Liver (tissue), 9 donors: ENCODE results near the gene PM20D1. TPM values are rescaled to one million over a fixed set of nuclear protein-coding genes. Genes with fewer than 3 reads are reported as not detected.
A peak's percentile ranks its signal among the peaks of the same experiment; 100 is the strongest.

Experiments
- DNase-seq: peaks from one replicate; pipeline ENCODE4 v3.0.0-alpha.2; 2017; ENCODE audit warnings: low spot score
- H3K27ac ChIP-seq, 2 donors: one replicate each; pipeline ENCODE4 v1.7.0; 2013; ENCODE audit warnings: inconsistent platforms in 2 of 2, low read length in 2 of 2, control low read depth in 1 of 2, low read depth in 1 of 2, mild to moderate bottlenecking in 1 of 2
- H3K27me3 ChIP-seq, 4 donors: one replicate each; pipeline versions ENCODE4 v1.6.1 to v1.7.0; 2013; ENCODE audit warnings: low read length in 3 of 4, inconsistent platforms in 1 of 4, mild to moderate bottlenecking in 1 of 4, moderate library complexity in 1 of 4; ENCODE audit not compliant: control insufficient read depth in 4 of 4, insufficient read depth in 4 of 4
- H3K36me3 ChIP-seq, 4 donors: one replicate each; pipeline versions ENCODE4 v1.6.1 to v1.7.0; 2013; ENCODE audit warnings: low read length in 3 of 4, mild to moderate bottlenecking in 3 of 4, low read depth in 1 of 4, moderate library complexity in 1 of 4; ENCODE audit not compliant: control insufficient read depth in 4 of 4, insufficient read depth in 3 of 4
- H3K4me1 ChIP-seq, 4 donors: one replicate each; pipeline versions ENCODE4 v1.6.1 to v1.7.0; 2013; ENCODE audit warnings: low read length in 3 of 4, mild to moderate bottlenecking in 3 of 4, moderate library complexity in 1 of 4; ENCODE audit not compliant: control insufficient read depth in 4 of 4, insufficient read depth in 4 of 4
- H3K4me3 ChIP-seq, 3 donors: one replicate each; pipeline versions ENCODE4 v1.6.1 to v1.7.0; 2013; ENCODE audit warnings: low read length in 3 of 3, control low read depth in 1 of 3, low read depth in 1 of 3, mild to moderate bottlenecking in 1 of 3
- H3K9ac ChIP-seq, 2 donors: one replicate each; pipeline ENCODE4 v1.7.0; 2013; ENCODE audit warnings: low read length in 2 of 2, mild to moderate bottlenecking in 2 of 2, moderate library complexity in 2 of 2, control low read depth in 1 of 2, low read depth in 1 of 2
- H3K9me3 ChIP-seq, 4 donors: one replicate each; pipeline versions ENCODE4 v1.6.1 to v1.7.0; 2013; ENCODE audit warnings: low read length in 3 of 4; ENCODE audit not compliant: control insufficient read depth in 4 of 4
- ATF3 ChIP-seq: IDR thresholded peaks from 2 replicates; pipeline ENCODE4 v1.6.1; 2016; ENCODE audit warnings: antibody characterized with exemption
- CTCF ChIP-seq: fragments of 150-350 bp; IDR thresholded peaks from 2 replicates; pipeline ENCODE4 v1.5.1; 2017; ENCODE audit warnings: improper control_type of control experiment, low read depth, low read length; ENCODE audit not compliant: missing input control
- EGR1 ChIP-seq, 2 donors: IDR thresholded peaks; 2 replicates each; pipeline ENCODE4 v1.6.1; 2016 to 2018; ENCODE audit warnings: antibody characterized with exemption in 2 of 2, low read depth in 2 of 2
- FOXA1 ChIP-seq: IDR thresholded peaks from 2 replicates; pipeline ENCODE4 v1.6.1; 2016; ENCODE audit warnings: antibody characterized with exemption
- FOXA2 ChIP-seq: IDR thresholded peaks from 2 replicates; pipeline ENCODE4 v1.6.1; 2016; ENCODE audit warnings: antibody characterized with exemption
- GABPA ChIP-seq, 2 donors: IDR thresholded peaks in 1 of 2; conservative IDR thresholded peaks in 1 of 2; 2 replicates each; pipeline ENCODE4 v1.6.1; 2016; ENCODE audit warnings: antibody characterized with exemption in 2 of 2, mild to moderate bottlenecking in 1 of 2, moderate library complexity in 1 of 2
- HNF4A ChIP-seq, 2 donors: conservative IDR thresholded peaks; 2 replicates each; pipeline ENCODE4 v1.6.1; 2016; ENCODE audit warnings: antibody characterized with exemption in 2 of 2, mild to moderate bottlenecking in 2 of 2
- HNF4G ChIP-seq: IDR thresholded peaks from 2 replicates; pipeline ENCODE4 v1.6.1; 2016; ENCODE audit warnings: antibody characterized with exemption
- JUND ChIP-seq, 2 donors: IDR thresholded peaks; 2 replicates each; pipeline ENCODE4 v1.6.1; 2016; ENCODE audit warnings: antibody characterized with exemption in 2 of 2
- MAX ChIP-seq: IDR thresholded peaks from 2 replicates; pipeline ENCODE4 v1.6.1; 2016; ENCODE audit warnings: antibody characterized with exemption
- NR2F2 ChIP-seq: IDR thresholded peaks from 2 replicates; pipeline ENCODE4 v1.6.1; 2016; ENCODE audit warnings: antibody characterized with exemption
- RAD21 ChIP-seq, 2 donors: IDR thresholded peaks; 2 replicates each; pipeline ENCODE4 v1.6.1; 2016; ENCODE audit warnings: antibody characterized with exemption in 2 of 2, mild to moderate bottlenecking in 2 of 2
- REST ChIP-seq: IDR thresholded peaks from 2 replicates; pipeline ENCODE4 v1.6.1; 2016; ENCODE audit warnings: antibody characterized with exemption, mild to moderate bottlenecking
- RXRA ChIP-seq, 2 donors: IDR thresholded peaks; 2 replicates each; pipeline ENCODE4 v1.6.1; 2017 to 2018; ENCODE audit warnings: antibody characterized with exemption in 2 of 2, mild to moderate bottlenecking in 1 of 2
- SP1 ChIP-seq: IDR thresholded peaks from 2 replicates; pipeline ENCODE4 v1.6.1; 2018; ENCODE audit warnings: antibody characterized with exemption, mild to moderate bottlenecking
- TAF1 ChIP-seq: conservative IDR thresholded peaks from 2 replicates; pipeline ENCODE4 v1.6.1; 2016; ENCODE audit warnings: antibody characterized with exemption, mild to moderate bottlenecking
- YY1 ChIP-seq: IDR thresholded peaks from 2 replicates; pipeline ENCODE4 v1.6.1; 2016; ENCODE audit warnings: antibody characterized with exemption, mild to moderate bottlenecking
- ZBTB33 ChIP-seq: IDR thresholded peaks from 2 replicates; pipeline ENCODE4 v1.6.1; 2016; ENCODE audit warnings: antibody characterized with exemption
- WGBS: extraction: QIAGEN DNeasy Blood & Tissue Kit; methylation state at CpG from one replicate; pipeline ENCODE4 v1.1.7; 2013; 5-methylcytosine and 5-hydroxymethylcytosine counted together
- polyA plus RNA-seq, 2 donors: library from polyadenylated mRNA; stranded (reverse) in 1 of 2; unstranded in 1 of 2; fragments of 200-250 nt in 1 of 2; fragments of >200 nt in 1 of 2; fragmentation: Nextera tagmentation in 1 of 2; extraction: Ambion mirVana in 1 of 2; gene quantifications; one replicate each; pipeline versions ENCODE4 v1.2.1 to v1.2.3, GENCODE V29; 2013 to 2015
- total RNA-seq, 2 donors: library from RNA; depleted of rRNA; stranded (reverse); fragments of >200 nt; gene quantifications; one replicate each; pipeline ENCODE4 v1.2.3, GENCODE V29; 2014
- donor health status: healthy.
- donor health status: healthy.
- donor health status: healthy.
- donor health status: healthy.
- donor health status: healthy.

Gene PM20D1
- total and polyA plus RNA-seq, 4 donors, result under 0.01 to 0.30 (median 0.22) TPM

- H3K4me1 ChIP-seq, result peaks cover 0 to 20% (median 13%) of the 10 kb centered on the region in 4 donors
- no peaks in the 10 kb centered on the region for H3K36me3 ChIP-seq
- peak within 1 kb of the TSS; percentile 28 to 36 for H3K9ac ChIP-seq
- H3K9me3 ChIP-seq, result no peaks in the 10 kb centered on the region
- H3K27me3 ChIP-seq, result no peaks in the 10 kb centered on the region
- peak within 1 kb of the TSS; percentile 74 to 79 for H3K27ac ChIP-seq
- peak; percentile 94 for DNase-seq
- H3K4me3 ChIP-seq, result peak within 1 kb of the TSS; percentile 71 to 81 (median 78)
- TF ChIP-seq NR2F2 (peak; percentile 2), ATF3 (no peak), REST (peak; percentile 63), TAF1 (no peak), YY1 (peak; percentile 31), FOXA2 (no peak), HNF4G (no peak), CTCF (no peak), JUND (IDR thresholded peaks at IDR 0.05) (no peak), SP1 (peak; percentile 78), EGR1 (IDR thresholded peaks at IDR 0.05; ENCODE audit: low read depth in 2 of 2) (no peak), HNF4A (conservative IDR thresholded peaks at IDR 0.05) (no peak), RAD21 (IDR thresholded peaks at IDR 0.05) (peak; percentile 15 to 30), ZBTB33 (no peak), FOXA1 (no peak), MAX (no peak), RXRA (IDR thresholded peaks at IDR 0.05) (no peak), GABPA (IDR thresholded peaks at IDR 0.05 in 1 of 2, conservative IDR thresholded peaks at IDR 0.05 in 1 of 2) (peak in 1 of 2 donors; percentile 40)
- 2% methylated on average over 83 of the region's 83 CpGs for WGBS
Measured at GRCh38 chr1:205812878-205813754, 36.8 kb downstream of the PM20D1 start, which contains the start of gene SLC41A1. Gene SLC41A1, minus strand, starts transcription at chr1:205813198. Its CDS starts 2,757 bp downstream, at chr1:205810441.
